Stromal cell of bone marrow (primary cell): ENCODE results near the gene IRX2.

Experiments
- DNase-seq: peaks from one replicate; pipeline ENCODE4 v3.0.0-alpha.2; 2012; ENCODE audit warnings: low read depth

Gene IRX2

DNA sequence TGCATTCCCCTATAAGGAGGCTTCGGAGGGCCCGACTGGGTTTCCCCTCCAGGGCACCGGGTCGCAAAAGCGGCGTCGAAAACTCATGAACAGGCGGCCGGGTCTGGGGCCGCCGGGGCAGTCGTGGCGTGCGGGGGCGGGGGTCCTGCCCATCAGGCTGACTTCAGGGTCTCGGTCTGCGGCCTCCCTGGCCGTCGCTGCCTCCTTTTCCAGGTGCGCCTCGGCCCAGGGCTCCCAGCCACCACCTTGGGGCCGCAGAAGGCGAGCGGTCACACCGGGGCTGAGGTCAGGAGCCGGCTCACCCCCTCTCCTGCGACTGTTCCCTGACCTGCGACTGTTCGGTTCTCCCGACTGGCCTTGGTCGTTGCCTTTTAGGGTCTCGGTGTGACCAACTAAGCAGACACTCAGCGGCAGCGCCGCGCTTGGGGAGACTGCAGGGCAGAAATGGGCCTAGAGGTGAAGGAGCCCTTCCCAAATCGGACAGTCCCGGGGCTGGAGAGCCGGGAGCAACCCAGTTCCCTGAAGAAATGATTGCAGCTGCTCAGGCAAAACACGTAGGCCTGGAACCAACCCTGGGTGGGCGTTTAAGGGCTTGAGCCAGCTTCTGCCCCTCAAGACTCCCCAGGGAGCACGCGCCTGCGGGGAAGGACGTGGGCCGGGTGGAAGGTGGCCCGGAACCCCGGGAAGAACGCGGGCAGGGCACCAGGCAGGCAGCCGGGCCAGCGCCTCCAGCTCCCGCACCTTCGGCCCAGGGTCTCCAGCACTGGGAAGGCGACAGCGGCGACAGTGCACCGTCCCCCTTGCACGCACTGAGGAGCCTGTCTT is 11.2 kb downstream of the IRX2 start:
- DNase-seq: no peak

DNA sequence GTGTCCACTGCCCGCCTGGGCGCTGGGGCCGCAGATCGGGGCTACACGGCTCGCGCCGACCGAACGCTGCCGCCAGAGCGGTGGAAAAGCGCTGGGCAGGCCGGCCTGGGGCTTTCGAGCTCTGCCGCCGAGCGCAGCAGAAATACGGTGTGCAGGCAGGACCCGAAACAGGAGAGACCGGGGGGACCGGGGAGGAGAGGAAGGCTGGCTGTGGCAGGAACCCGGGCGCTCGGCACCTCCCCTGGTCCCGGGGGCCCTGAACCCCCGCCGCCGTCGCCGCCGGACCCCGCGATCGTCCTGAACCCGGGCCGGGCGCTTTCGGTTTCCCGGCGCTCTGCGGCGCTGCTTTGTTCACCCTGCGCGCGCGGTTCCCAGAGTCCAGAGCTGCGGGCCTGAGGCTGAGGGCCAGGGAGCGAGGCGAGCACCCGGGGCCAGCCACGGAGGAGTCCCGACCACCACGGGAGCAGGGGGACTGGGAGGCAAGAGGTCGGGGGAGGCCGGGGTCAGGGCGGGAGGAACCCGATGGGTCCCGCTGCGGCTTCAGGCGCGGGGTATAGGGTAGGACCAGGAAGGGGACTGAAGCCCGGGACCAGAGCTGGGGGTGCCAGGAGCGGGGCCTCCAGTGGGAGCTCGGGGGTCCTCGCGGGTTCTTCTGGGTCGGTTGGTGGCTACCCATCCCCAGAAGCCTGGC is 12.0 kb downstream of the IRX2 start:
- DNase-seq: no peak

DNA sequence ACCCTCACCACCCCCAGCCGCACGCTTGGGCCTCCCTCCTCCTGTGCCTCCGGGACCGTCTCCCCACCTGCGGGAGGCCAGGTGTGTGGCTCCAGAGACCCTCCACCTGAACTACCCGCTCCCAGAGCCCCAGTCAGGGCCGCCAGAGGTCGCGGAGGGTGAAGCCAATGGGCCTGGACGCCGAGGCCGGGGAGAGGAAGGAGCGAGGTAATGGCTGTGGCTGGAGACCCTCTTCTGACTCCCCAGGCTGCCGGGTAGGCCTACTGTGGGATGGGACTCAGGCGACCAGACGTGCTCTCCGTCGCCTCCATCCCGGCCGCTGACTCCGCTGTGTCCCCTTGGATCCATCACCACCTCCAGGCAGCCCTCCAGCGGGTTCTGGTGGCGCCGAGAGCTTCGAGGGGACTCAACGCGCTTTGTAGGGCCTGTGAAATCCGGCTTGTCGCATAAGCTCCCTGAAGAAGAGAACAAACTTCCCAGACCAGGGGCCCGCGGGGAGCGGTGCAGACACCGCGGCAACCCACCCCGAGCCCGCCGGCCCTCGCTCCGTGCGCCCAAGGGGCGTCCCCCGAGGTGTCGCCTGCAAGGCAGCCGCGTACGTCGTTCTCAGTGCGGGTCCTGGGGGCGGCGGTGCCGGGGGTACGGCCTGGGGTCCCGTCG is 12.6 kb downstream of the IRX2 start:
- DNase-seq: no peak

DNA sequence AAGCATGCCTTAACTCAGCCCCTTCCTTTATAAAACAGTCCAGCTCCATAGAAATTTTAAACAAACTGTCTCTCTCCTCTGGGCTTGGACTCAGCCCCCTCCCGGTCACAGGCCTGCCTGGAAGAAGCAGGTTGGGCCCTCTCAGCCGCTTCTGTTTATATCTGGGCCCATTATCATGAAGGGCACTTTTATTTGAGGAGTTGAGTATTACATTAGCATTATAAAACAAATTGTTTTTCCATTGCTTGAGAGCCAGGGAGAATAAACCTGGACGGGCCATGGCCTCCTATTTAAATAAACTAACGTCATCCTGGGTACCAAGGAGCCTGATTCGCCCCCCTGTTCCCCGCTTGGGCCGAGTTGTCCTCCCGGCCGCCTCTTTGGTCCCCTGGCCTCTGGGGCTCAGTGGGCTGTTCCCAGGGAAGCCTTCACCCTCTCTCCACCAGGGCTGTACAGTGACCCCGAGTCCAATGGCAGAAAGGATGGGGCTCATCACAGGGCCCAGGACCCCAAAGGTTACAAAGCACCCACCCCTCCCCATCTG is 13.2 kb downstream of the IRX2 start:
- no peak for DNase-seq

DNA sequence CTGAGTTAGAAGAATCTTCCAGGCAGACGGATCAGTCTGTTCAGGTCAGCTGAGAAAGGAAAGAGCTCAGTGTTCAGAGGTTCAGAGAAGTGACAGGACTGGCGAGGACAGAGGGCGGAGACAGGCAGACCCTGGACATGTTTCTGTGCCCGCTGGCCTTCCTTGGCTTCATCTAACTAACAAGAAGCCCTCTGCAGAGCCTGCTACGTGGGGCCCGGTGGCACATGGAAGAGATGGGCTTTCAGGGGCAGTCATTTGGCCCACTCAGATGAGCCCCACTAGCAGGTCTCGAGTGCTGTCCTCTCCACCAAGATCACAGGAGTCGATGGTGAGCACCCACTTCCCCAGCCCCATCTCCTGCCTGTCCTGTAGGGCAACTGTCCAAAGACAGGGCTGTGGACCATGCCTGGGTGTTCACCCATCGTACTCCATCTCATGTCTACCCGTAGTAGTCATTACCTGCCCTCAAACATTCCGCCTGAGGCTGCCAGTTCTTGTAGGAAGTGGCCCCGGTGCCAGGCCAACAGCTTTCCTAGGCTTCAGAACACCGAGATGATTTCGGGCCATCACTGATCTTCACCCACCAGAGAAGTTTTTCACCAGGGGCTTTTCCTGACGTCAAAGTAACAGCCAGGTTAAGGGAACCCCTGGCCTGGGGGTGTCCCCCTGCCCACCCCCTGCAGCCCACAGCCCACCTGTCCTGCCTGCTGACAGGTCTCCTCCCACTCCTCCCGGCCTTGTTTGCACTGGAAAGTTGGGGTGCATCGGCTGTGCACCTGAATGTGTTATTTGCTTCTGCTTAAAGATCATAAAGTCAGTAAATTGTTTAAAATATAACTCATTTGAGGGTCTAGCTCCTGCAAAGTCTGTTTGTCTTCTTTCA is 14.0 kb downstream of the IRX2 start:
- DNase-seq: no peak

DNA sequence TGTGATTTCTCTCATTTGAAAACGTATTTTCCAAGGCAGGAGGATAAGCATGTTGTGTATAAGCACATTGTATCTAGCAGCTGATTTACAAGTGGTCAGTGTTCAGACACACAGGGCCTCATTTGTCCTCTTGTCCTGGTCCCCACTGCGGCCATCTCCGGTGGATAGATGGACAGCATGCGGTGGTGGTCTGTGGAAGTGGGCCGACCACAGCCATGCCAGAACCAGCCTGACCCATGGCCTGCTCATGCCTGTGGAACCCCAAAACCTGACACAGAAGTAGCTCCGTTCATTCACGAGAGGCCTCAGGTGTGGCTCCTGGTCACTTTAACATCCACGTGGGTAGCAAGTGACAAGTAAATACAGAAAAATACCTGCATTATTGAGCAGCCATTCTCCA is 14.6 kb downstream of the IRX2 start:
- no peak for DNase-seq

DNA sequence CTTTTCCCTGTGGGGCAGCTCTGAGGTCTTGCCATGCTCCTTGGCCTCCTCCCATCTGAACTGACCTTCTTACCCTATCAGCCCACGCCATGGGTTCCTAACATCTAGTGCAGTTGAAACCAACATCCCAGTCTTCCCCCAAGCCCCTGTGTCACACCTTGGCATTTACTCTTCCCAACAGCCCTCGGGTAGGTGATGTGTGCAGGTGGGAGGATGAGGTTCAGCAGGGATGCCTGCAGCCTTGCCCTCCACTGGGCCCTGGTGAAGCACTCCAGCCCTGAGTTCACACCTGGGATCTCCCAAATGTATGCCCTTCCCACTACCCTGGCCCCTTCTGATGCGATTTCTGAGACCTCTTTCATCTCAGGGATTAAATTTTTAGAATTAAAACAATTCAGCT is 15.5 kb downstream of the IRX2 start:
- no peak for DNase-seq

DNA sequence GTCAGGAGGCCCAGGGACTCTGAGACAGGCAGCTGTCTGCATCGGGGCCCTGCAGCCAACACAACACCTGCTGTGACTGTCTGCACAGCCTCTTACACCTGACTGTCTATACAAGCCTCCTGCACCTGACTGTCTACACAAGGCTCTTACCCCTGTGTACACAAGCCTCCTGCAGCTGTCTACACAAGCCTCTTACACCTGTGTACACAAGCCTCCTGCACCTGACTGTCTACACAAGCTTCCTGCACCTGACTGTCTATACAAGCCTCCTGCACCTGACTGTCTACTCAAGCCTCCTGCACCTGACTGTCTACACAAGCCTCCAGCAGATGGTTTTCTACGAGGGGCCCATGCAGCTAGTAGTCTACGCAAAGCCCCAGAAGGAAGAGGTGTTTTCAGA is 18.6 kb downstream of the IRX2 start:
- no peak for DNase-seq

DNA sequence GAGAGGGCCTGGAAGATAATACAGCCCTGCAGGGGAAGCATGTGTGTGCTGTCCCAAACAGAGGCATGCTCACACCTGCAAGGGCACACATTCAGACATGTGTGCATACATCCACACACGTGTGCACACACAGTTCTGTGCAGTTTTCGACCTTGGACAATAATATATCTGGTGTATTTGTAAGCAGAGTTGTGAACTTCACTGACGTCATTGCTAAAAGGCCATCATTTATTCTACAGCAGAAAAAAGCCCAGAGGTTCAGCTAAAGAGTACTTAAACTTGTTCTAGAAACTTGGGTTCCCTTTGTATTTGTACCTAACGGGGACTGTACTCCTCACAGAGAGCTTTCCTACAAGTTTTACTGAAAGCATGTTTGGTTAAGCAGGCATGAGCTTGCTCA is 19.5 kb downstream of the IRX2 start:
- no peak for DNase-seq

DNA sequence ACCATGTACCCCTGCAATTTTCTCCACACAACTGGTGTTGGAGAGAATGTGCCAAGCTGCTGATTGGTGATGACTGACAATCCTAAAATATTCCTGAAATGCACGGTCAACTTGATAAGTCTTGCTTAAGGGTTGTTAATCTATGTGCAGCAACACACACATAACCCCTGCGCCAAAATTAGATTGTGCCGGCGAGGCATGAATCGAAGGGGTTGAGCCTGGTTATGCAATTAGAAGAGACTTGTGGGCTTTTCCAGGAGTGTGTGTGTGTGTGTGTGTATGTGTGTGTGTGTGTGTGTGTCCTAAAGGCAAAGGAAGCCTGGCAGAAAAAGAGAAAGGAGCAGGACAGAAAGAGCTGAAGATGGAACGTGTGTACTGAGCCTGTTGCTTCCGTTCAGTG is 22.3 kb downstream of the IRX2 start:
- DNase-seq: no peak

DNA sequence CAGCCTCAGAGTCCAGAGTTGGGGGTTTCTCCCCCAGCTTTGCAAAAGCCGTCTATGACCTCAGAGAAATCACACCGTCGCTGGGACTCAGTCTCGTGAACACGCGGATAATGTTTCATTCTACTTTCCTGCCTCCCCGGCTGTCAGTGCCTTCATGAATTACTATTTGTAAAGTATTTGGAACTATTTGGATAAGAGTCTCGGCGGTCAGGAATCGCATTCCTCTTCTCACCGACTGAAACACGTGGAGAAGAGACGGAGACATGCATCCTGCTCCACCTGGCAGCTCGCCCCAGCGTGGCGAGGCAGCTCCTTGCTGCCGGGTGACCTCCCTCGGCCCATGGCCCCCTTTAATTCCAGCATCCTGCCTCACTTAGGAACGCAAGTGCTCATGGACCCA is 23.9 kb downstream of the IRX2 start:
- no peak for DNase-seq

DNA sequence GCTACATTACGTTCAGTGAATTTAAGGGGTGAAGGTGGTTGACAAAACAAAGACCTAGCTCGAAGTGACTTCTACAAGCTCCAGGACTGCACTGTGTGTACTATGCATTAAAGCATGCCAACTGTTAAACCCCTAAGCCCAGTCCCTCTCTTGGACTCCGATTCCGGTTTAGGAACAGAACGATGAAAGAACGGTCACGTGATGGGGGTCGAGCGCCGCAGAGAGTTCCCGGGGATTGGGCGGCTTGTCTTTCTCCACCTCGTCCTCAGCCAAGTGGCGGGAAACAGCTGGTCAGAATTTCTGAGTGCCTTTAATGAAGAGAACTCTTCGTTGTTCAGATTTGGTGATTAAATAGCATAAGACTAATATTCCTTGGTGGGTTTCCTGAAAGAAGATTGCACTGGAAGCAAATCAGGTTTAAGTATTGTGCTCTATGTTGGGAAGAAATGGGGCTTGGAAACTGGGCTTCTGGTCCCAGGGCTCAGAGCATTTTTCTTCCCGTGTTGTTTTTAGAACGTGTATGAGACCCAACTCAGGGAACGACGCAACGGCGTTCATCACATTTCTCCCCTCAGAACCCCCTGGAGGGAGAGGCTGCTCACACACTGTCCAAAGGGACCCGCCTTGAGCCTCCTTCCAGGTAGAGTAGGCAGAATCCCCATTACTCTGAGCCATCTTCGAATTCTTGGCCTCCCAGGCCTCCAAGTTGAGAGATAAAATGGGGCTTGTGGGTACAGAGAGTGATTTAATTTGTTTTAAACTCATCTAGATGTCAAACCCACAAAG is 25.3 kb downstream of the IRX2 start:
- no peak for DNase-seq

DNA sequence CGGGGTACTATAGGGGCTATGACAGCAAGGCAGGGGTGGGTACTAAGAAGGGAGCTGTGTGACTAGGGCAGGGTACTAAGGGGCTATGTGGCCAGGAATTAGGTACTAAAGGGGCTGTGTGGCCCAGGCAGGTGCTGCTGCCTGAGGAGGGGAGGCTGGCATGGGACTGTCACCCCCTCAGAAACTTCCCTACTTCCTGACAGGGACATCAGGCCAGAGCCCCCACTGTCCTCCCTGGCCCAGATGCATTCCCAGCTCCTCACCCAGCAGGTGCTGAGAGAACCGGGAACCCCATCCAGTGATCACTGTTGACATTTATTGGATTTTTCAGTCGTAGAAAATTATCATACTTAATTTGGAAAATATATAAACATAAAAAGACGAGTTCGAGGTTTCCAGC is 26.6 kb downstream of the IRX2 start:
- DNase-seq: no peak

DNA sequence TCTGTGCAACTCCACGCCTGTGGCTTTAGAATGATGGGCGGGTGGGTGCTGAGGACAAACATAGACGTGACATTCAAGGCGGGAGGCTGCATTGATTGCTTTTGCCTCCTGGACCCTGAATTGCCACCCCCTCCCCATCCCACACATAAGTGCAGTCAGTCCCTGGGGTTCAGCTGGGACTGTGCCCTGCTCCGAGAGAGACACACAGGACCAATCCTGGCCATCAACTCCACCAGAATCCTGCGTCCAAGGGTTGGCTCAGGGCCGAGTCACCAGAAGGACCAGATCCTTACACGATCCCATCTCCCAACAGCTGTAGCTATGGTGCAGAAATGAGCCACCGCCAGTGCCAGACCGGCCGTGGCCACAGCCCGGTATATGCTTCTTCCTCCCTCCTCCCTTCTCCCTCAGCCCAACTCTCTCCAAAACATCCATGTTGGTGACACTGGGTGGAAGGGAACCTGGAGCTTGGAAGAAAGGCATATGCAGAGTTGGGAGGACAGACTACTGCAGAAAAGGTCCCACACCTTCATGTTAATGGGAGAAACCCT is 27.4 kb downstream of the IRX2 start:
- DNase-seq: no peak

DNA sequence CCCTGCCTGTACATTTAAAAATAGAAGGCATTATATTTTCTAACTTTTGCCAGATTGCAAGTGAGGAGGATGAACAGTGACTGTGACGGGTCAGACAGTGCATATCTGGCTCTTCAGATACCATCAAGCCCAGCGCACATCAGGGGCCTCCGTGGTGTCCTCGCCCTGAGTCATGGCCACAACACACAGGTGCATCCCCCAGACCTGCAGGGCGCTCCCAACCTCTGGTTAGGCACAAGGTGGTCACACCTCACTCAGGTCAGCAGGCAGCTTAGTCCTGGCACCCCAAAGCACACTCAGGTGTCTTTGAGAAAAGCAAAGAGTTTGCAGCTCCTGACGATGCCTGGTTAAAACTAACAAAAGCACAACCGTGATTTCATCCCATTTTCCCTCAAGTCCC is 28.6 kb downstream of the IRX2 start:
- DNase-seq: no peak

DNA sequence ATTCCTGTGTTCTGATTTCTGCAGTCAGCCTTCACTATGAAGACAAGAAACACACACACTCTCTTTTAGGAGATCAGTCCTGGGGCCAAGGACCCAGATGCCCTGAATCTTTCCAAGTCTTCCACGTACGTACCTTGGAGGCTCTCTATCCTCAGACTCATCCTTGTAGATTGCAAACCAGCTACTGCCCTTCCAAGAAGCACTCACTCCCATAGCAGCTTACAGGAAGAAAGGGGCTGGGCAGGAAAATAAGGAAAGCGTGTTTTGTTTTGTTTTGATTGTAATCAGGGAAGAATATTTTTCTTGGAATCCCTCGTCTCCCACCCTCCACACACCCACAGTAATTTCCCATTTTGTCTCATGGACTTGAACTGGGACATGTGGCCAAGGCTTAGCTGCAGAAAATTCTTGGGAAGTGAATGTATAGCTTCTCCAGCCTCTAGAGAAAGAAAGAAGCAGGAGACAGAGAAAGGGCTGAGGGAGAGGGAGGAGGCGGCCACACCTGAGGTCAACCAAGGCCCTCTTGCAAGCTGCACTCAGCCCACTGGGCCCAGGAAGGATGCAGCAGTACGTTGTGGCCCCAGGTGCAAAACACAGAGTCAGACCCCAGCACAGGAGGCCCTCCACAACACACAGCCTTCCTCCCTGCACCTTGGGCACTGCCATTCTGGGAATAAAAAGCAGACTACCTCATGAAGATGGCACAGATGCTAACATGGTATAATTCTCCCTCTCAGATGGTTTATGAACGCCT is 29.9 kb downstream of the IRX2 start:
- no peak for DNase-seq

DNA sequence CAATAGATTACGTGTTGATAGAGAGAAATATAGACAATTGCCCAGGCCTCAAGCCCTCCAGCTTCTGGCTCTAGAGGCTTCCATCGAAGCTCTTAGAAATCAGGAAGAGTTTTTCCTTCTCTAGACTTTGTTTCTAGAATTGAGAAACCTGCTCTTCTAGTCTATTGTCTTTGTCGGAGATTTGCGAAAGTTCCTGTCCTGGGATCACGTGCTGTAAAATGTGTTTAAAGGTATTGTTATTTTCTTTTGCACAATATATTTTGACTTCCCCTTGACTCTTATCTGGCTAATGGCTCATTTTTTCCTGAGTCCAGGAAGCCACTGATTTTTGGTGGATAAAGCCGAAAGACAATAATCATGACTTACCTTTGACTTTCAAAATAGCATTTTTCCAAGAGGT is 32.1 kb downstream of the IRX2 start:
- no peak for DNase-seq

DNA sequence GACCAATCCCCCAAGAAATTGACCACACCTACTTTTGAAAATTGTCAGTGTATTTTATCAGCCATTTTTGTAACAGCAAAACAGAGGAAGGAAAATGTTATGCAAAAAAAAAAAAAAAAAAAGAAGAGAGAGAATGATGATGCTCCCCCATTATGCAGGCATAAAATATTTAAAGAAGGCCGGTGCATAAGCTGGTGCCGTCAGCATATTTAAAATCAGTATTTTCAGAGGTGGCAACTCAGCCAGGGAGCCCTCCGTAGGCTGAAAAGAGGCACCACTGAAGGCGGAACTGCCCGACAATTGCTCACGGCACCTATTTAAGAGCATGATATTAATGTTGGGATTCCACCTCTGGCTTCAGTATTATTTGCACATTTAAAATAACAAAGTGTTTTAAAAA is 33.4 kb downstream of the IRX2 start:
- no peak for DNase-seq

DNA sequence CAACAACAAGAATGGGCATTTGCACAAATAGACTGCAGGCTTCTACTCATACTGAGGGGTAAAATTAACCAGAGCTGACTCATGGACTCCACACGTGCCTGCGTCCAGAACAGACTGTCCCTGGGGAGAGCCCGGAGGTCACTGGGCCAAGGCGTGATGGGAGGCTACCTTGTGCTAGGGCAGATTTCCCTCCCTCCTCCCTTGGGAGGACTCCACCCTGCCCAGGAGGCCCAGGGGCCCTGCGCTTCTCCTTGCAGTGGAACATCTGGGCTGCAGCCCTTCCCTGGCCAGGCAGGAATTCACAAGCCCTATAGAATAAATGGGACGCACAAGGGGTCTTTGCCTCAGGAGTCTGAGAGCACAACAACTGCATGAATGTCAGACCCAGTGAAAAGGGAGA is 35.6 kb downstream of the IRX2 start:
- no peak for DNase-seq

DNA sequence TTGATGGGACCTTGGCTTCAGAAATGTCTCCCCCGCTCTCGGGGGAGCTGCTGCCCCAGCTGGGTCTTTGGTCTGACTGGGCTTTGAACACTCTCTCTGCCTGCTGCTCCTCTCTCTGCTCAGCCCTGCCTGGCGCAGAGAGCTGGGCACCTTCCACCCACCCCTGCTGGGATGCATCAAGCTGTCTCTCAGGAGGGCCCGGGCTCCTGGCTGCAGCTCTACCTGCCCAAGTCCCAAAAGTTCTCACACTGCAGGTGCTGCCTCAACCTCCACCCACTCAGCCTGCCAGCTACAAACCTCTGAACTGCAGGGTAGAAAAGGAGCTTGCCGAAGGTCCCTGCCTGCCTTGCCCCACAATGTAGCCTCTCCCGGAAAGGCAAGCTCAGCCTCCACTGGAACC is 36.7 kb downstream of the IRX2 start:
- DNase-seq: no peak
